Right cardiac atrium (tissue), 5 donors: Measurements from ENCODE around the gene DNAJB1. TPM values are rescaled to one million over a fixed set of nuclear protein-coding genes. Genes with fewer than 3 reads are reported as not detected.

ENCODE experiments used
- ATAC-seq, 2 donors: fragments of 200-7000 bp; cut with Tn5 transposase; one replicate each; pipeline versions ENCODE4 v1.8.0 to v1.9.1; 2020; ENCODE audit warnings: moderate library complexity in 2 of 2, mild to moderate bottlenecking in 1 of 2
- DNase-seq, 3 donors: peaks; one replicate each; pipeline ENCODE4 v3.0.0-alpha.2; 2020
- H3K27ac ChIP-seq: one replicate; pipeline ENCODE4 v1.5.1; 2013; ENCODE audit warnings: mild to moderate bottlenecking, low read length, control low read depth, moderate library complexity
- H3K27me3 ChIP-seq: one replicate; pipeline ENCODE4 v1.6.1; 2013; ENCODE audit not compliant: control insufficient read depth, insufficient read depth
- H3K4me1 ChIP-seq: one replicate; pipeline ENCODE4 v1.6.1; 2013; ENCODE audit warnings: low read length; ENCODE audit not compliant: control insufficient read depth, insufficient read depth
- H3K4me3 ChIP-seq: one replicate; pipeline ENCODE4 v1.5.1; 2013; ENCODE audit warnings: low read length, control low read depth
- H3K9me3 ChIP-seq: one replicate; pipeline ENCODE4 v1.6.1; 2013; ENCODE audit warnings: low read length; ENCODE audit not compliant: control insufficient read depth
- WGBS: extraction: QIAGEN DNeasy Blood & Tissue Kit; methylation state at CpG from one replicate; pipeline ENCODE4 v1.1.7; 2013; 5-methylcytosine and 5-hydroxymethylcytosine counted together
- intact Hi-C, 4 donors: fragments of 100-400 bp; cut with DNase I; formaldehyde crosslinking; loops; one replicate each; pipeline versions ENCODE4 v1.11.0 to v1.14.0; 2022 to 2023
- polyA plus RNA-seq: library from polyadenylated mRNA; stranded (reverse); fragments of 200-250 nt; gene quantifications from one replicate; pipeline ENCODE4 v1.2.3, GENCODE V29; 2013
- total RNA-seq, 4 donors: library from RNA; stranded (reverse); fragmentation: NEBNext Ultra II Directional; extraction: Animal tissue kit (Norgen Biotek cat#: 25700); gene quantifications; one replicate each; pipeline ENCODE4 v1.2.1, GENCODE V29; 2021
- donor health status: healthy with polysubstance abuse.
- donor health status: DM: no; HTN: yes; CAD: no.
- donor health status: DM: no; HTN: no; CAD: no.
- donor health status: DM: no; HTN: yes; CAD: no; lungs with severe emphysema.
- donor health status: DM: yes; HTN: yes; CAD: no.

DNAJB1 gene
- total and polyA plus RNA-seq, 5 donors = 46.7 to 69.5 (median 58.8) TPM

- intact Hi-C loops = no loop called here
- Histone ChIP-seq H3K27me3 (no peaks in the 10 kb centered on the region), H3K27ac (peak overlapping the region; percentile 78), H3K4me1 (peaks cover 16% of the 10 kb centered on the region), H3K9me3 (no peaks in the 10 kb centered on the region), H3K4me3 (no peak overlapping the region)
- DNase-seq (peak; percentile 60 to 84 (median 73)), ATAC-seq (peak; percentile 37 to 43)
- 39% methylated on average over 22 of the region's 22 CpGs for WGBS
Observed at GRCh38 chr19:14561847-14562351, 43.7 kb upstream of the DNAJB1 start.

- no peaks in the 10 kb centered on the region for H3K27me3 ChIP-seq
- H3K4me3 ChIP-seq = no peak overlapping the region
- WGBS = 75% methylated on average over 8 of the region's 8 CpGs
- H3K9me3 ChIP-seq = no peaks in the 10 kb centered on the region
- peaks cover 16% of the 10 kb centered on the region for H3K4me1 ChIP-seq
- H3K27ac ChIP-seq = peak overlapping the region; percentile 78
- intact Hi-C loops = no loop called here
- ATAC-seq (no peak), DNase-seq (peak in 2 of 3 donors; percentile 47 to 56)
Observed at GRCh38 chr19:14561249-14561648, 43.1 kb upstream of the DNAJB1 start.

- intact Hi-C loops = no loop called here
- peak in 1 of 3 donors; percentile 37 for DNase-seq
- Histone ChIP-seq H3K4me3 (no peak overlapping the region), H3K4me1 (peaks cover 16% of the 10 kb centered on the region), H3K9me3 (no peaks in the 10 kb centered on the region), H3K27me3 (no peaks in the 10 kb centered on the region), H3K27ac (peak overlapping the region; percentile 78)
- WGBS = 79% methylated on average over 6 of the region's 6 CpGs
- ATAC-seq = no peak
Observed at GRCh38 chr19:14560776-14561108, 42.5 kb upstream of the DNAJB1 start.

GRCh38 chr19:14559916-14560775 lies 41.9 kb upstream of the DNAJB1 start:
- 53% methylated on average over 28 of the region's 28 CpGs for WGBS
- Histone ChIP-seq H3K27me3 (no peaks in the 10 kb centered on the region), H3K27ac (peak overlapping the region; percentile 78), H3K4me3 (no peak overlapping the region), H3K4me1 (peaks cover 16% of the 10 kb centered on the region), H3K9me3 (no peaks in the 10 kb centered on the region)
- ATAC-seq (peak; percentile 12 to 36), DNase-seq (peak in 2 of 3 donors; percentile 68 to 82)
- intact Hi-C loops = no loop called here

- peaks cover 16% of the 10 kb centered on the region for H3K4me1 ChIP-seq
- WGBS = 72% methylated on average over 23 of the region's 23 CpGs
- H3K9me3 ChIP-seq = no peaks in the 10 kb centered on the region
- H3K27me3 ChIP-seq = no peaks in the 10 kb centered on the region
- ATAC-seq (no peak), DNase-seq (peak in 1 of 3 donors; percentile 50)
- H3K4me3 ChIP-seq = no peak overlapping the region
- peak overlapping the region; percentile 1 for H3K27ac ChIP-seq
- intact Hi-C loops = no loop called here
Observed at GRCh38 chr19:14558370-14559066, 40.3 kb upstream of the DNAJB1 start.

- DNase-seq (peak; percentile 80 to 93 (median 88)), ATAC-seq (peak; percentile 58 to 70)
- Histone ChIP-seq H3K4me1 (peaks cover 16% of the 10 kb centered on the region), H3K27me3 (no peaks in the 10 kb centered on the region), H3K9me3 (no peaks in the 10 kb centered on the region), H3K27ac (peak overlapping the region; percentile 65), H3K4me3 (no peak overlapping the region)
- intact Hi-C loops = no loop called here
- WGBS = 10% methylated on average over 18 of the region's 18 CpGs
Observed at GRCh38 chr19:14556662-14557188, 38.5 kb upstream of the DNAJB1 start.

- H3K9me3 ChIP-seq = no peaks in the 10 kb centered on the region
- ATAC-seq = no peak
- DNase-seq = peak in 1 of 3 donors; percentile 32
- H3K27ac ChIP-seq = no peak overlapping the region
- whole genome bisulfite sequencing = 75% methylated on average over 12 of the region's 12 CpGs
- peaks cover 16% of the 10 kb centered on the region for H3K4me1 ChIP-seq
- intact Hi-C loops = no loop called here
- no peak overlapping the region for H3K4me3 ChIP-seq
- H3K27me3 ChIP-seq = no peaks in the 10 kb centered on the region
Observed at GRCh38 chr19:14555918-14556661, 37.9 kb upstream of the DNAJB1 start.

- H3K4me1 ChIP-seq = peaks cover 5% of the 10 kb centered on the region
- ATAC-seq = no peak
Observed at GRCh38 chr19:14554382-14554812, 36.2 kb upstream of the DNAJB1 start.

GRCh38 chr19:14553939-14554243 lies 35.7 kb upstream of the DNAJB1 start:
- H3K27ac ChIP-seq = no peak overlapping the region
- intact Hi-C loops = no loop called here
- H3K4me1 ChIP-seq = peaks cover 5% of the 10 kb centered on the region
- no peak overlapping the region for H3K4me3 ChIP-seq
- no peaks in the 10 kb centered on the region for H3K27me3 ChIP-seq
- DNase-seq (peak in 1 of 3 donors; percentile 35), ATAC-seq (no peak)
- WGBS = 77% methylated on average over 9 of the region's 9 CpGs
- no peaks in the 10 kb centered on the region for H3K9me3 ChIP-seq

More at GRCh38 chr19:14554382-14554812, 36.2 kb upstream of the DNAJB1 start:
- WGBS = 71% methylated on average over 6 of the region's 6 CpGs
- H3K9me3 ChIP-seq = no peaks in the 10 kb centered on the region
- H3K27me3 ChIP-seq = no peaks in the 10 kb centered on the region
- H3K27ac ChIP-seq = no peak overlapping the region
- intact Hi-C loops = no loop called here
- H3K4me3 ChIP-seq = no peak overlapping the region
- peak in 1 of 3 donors; percentile 14 for DNase-seq

- ATAC-seq = no peak
- H3K27ac ChIP-seq = no peak overlapping the region
- H3K9me3 ChIP-seq = no peaks in the 10 kb centered on the region
- H3K4me1 ChIP-seq = peaks cover 3% of the 10 kb centered on the region
- 93% methylated on average over 35 of the region's 35 CpGs for WGBS
- peak in 1 of 3 donors; percentile 55 for DNase-seq
- H3K4me3 ChIP-seq = no peak overlapping the region
- no peaks in the 10 kb centered on the region for H3K27me3 ChIP-seq
- intact Hi-C loops = no loop called here
Observed at GRCh38 chr19:14553042-14553938, 35.1 kb upstream of the DNAJB1 start.
